Fibroblast of skin of left quadriceps (primary cell): Measurements from ENCODE around the gene COL23A1.

Experiments used
- DNase-seq, 2 experiments: peaks; one replicate each; pipeline ENCODE4 v3.0.0-alpha.2; 2013; ENCODE audit warnings: low read depth in 2 of 2

The COL23A1 gene

GRCh38 chr5:178555005-178555404 lies 35.2 kb downstream of the COL23A1 start:
- DNase-seq: no peak

DNA sequence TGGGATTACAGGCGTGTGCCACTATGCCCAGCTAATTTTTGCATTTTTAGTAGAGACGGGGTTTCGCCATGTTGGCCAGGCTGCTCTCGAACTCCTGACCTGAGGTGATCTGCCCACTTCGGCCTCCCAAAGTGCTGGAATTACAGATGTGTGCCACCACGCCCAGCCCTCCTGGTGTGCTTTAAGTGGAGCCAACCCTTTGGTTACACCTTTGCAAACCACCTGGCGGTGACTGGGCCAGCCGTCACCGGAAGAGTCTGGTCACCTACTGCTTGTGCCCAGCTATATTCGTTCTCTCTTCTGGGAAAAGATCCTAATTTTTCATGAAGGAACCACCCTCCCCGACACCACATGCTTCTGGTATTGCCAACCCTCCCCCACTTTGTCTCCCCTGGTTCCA lies 35.9 kb downstream of the COL23A1 start:
- DNase-seq: no peak

- no peak for DNase-seq
Observed at GRCh38 chr5:178553517-178553916, 36.7 kb downstream of the COL23A1 start.

DNA sequence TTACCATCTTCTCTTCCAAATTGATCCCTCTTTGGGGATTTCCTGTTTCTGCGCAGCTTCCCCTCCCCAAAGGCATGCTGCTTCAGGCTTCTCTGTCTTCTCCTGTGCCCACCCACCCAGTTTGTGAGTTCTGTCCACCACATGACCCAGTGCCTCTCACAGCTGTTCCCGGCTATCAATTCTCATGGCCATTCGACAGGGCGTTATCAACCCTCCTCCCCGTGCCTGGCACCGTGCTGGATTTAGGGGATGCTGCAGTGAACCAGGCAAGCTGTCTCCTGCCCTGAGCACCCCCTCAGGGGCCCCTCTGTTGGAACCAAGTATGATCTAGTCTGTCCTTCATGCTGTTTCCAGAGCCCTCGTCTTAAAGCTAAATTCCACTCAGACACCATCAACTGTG lies 38.7 kb downstream of the COL23A1 start:
- no peak for DNase-seq

DNA sequence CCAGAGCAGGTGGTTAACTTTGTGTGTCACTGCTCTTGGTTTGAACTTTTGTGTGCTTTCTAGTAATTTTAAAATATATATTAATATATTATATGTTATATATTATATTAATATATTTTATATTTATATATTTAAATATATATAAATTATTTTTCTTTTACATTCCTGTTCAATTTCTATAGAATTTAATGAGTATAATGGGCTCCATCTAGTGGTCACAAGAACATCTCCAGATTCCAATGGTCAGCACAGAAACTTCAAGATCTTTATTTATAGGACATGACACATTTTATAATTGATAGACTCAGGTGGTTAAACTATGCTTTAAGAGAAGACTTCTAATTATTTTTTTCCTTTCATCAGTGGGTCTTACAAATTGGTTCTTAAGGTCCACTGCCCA lies 39.1 kb downstream of the COL23A1 start:
- DNase-seq: peak in 1 of 2 experiments; percentile 10

- DNase-seq: no peak
Observed at GRCh38 chr5:178548746-178549145, 41.4 kb downstream of the COL23A1 start.

- no peak for DNase-seq
Observed at GRCh38 chr5:178547753-178548415, 42.3 kb downstream of the COL23A1 start.

GRCh38 chr5:178547052-178547666 lies 43.0 kb downstream of the COL23A1 start:
- DNase-seq: no peak

- no peak for DNase-seq
Observed at GRCh38 chr5:178546675-178547033, 43.5 kb downstream of the COL23A1 start.

DNA sequence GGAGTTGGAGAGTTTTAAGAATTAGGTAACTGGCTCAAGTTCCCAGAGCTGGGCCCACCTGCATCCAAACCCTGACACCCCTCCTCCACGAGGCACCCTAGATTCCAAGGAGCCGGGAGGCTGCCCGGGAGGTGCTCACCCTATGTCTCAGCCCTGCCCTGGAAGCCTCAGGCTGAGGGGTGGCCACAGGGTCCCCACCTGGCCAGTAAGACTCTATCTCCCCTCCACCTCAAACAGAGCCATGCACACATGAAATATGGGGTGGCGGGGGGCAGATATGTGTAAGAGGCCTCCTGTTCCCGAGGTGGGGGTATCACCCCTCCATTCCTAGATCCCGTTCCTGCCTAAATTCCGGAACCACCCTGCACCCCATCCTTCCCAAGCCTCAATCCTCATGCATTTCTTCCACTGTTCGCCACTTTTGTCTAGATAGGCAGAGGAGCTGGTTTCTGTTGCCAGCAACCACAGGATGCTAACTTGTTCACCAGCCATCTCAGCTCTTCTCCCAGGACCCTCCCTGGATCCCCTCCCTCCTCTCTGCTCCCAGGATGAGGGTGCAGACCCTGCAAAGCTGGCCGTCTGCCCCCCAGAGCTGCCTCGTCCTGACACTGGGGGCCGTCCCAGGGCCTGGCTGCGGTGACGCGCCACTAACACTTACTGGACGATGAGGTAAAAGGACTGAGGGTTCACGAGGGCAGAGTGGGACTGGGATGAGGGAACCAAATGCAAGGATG lies 44.1 kb downstream of the COL23A1 start:
- DNase-seq: no peak

GRCh38 chr5:178545176-178545575 lies 45.0 kb downstream of the COL23A1 start:
- no peak for DNase-seq

DNA sequence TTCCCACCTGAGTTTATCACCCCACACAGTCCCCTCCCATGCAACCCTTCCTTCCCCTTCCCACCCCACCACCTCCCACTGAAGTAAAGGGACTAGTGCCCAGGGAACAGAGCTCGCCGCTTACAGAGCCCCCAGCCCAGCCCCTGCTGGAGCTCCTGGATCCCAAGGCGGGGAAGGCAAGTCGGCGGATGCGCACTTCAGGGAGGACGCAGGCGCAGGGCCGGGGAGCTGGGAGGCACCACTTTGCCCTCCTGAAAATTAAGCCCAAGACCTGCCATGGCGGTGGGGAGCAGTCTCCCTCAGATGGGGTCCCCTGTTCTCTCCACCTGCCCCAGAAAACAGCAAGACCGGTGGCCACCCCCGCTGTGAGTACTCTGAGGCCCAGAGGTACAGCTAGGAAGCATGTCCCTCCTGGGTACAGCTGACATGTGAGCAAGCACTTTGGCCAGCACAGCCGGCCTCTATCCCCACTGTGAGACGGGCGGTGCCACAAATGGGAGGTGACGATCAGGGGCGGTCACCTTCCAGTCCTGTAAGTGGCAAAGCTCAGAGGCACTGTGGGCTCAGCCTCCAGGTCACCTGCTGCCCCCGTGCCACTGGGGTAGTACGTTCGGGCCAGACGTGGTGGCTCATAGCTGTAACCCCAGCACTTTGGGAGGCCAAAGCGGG lies 45.9 kb downstream of the COL23A1 start:
- DNase-seq: no peak

GRCh38 chr5:178542455-178542854 lies 47.7 kb downstream of the COL23A1 start:
- peak; percentile 45 to 53 for DNase-seq

- no peak for DNase-seq
Observed at GRCh38 chr5:178540526-178540925, 49.7 kb downstream of the COL23A1 start.

GRCh38 chr5:178538741-178539229 lies 51.4 kb downstream of the COL23A1 start:
- peak; percentile 42 to 50 for DNase-seq

DNA sequence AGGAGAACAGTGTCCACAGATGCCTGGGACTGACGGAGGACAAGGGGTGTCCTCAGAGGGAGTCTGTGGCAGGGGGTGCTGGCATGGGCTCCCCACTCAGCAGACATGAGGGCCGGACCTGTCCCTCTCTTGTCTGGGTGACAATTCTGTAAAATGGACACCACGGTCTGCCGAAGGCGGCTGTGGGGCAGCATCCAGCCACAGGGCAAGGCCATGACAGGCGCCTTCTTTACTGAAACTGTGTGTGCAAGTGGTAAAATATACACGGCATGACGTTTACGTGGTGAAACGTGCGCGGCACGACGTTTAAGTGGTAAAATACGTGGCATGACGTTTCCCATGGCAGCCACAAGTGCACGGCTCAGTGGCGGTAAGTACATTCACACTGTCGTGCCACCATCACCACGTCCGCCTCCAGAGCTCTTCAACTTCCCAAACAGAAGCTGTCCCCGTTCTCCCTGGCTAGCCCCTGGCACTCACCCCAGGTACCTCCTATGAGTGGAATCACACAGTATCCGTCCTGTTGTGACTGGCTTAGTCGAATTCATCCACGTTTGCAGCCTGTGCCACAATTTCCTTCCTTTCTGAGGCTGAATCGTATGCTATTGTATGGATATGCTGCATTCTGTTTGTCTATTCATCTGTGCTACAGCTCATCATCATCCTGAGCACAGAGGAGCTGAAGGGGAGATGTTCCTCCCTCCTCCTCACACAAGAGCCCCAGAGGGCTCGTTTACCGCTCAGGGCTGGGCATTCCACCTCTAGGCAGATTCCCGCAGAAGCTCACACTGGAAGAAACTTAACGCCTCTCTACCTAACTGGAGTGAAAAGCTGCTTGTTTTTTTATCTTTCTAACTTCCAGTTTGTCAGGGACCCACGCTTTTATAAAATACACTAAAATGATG lies 52.5 kb downstream of the COL23A1 start:
- no peak for DNase-seq

GRCh38 chr5:178536541-178537466 lies 53.4 kb downstream of the COL23A1 start:
- no peak for DNase-seq

DNA sequence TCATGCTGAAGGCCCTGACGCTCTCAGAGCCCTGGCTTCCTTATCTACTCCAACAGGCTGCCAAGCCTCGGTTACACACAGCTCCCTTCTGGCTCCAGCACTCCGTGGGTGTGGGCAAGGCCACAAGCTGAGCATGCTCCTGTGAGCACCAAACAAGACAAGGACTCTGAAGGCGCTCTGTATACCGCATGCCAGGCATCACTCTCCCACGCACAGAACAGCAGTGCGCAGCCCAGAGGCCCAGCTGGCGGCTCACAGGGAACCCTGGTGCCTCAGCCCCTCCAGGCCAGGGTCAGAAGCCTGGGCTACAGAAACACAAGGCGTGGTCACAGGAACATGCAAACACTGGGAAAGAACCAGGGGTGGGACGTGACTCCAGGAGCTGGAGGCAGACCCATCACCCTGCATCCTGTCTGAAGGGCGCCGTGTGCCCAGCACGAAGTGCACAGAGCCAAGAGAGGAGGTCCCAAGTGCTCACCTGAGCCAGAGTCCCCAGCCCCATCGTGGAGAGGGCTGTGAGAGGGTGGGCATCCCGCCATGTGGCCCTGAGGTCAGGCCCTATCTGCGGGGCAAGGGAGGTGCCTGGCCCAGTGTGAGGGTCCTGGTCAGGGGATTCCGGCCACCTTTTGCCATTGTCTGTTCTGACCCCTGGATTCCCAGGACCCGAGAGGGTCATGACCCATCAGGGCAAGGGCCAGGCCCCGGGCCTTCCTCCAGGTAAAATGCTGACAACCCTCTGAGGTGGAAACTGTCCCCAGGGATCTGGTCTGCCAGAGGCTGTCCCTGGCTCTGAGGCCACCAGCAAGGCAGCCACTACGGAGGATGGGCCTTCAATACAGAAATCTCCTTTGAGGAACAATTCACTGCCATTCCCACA lies 54.7 kb downstream of the COL23A1 start:
- no peak for DNase-seq

DNA sequence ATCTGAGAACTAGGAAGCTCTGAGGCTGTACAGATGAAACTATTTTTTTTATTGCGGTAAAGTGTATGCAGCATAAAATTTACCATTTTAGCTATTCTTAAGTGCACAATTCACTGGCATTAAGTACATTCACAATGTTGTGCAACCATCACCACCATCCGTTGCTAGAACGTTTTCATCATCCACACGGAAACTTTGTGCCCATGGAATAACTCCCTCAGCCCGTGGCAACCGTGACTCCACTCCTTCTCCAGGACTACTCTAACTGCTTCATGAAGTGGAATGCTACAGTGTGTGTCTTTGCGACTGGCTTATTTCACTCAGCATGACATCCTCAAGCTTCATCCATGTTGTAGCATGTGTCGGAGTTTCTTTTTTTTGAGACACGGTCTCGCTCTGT lies 57.1 kb downstream of the COL23A1 start:
- no peak for DNase-seq
